Measurements from ENCODE around the gene GJA9. TPM values are rescaled to one million over a fixed set of nuclear protein-coding genes. Genes with fewer than 3 reads are reported as not detected.
"Not testable (repeated sequence)": the region's sequence is repeated elsewhere in the genome, so short reads cannot be mapped to it uniquely, and the experiment has no call there.

Gene GJA9
- total and polyA plus RNA-seq, 4 donors = not detected

- Histone ChIP-seq H3K4me3 (ENCODE audit: low read length in 2 of 2) (no peak overlapping the region), H3K27me3 (ENCODE audit: control insufficient read depth in 1 of 2, insufficient read depth in 2 of 2, low read length in 1 of 2) (no peaks in the 10 kb centered on the region), H3K27ac (ENCODE audit: low read depth in 1 of 2, low read length in 2 of 2) (no peak overlapping the region), H3K9me3 (ENCODE audit: control insufficient read depth, low read length) (no peaks in the 10 kb centered on the region), H3K36me3 (ENCODE audit: control insufficient read depth in 1 of 2, insufficient read depth in 2 of 2, low read length in 1 of 2) (peaks cover 0 to 1% of the 10 kb centered on the region in 2 donors), H3K4me1 (ENCODE audit: control insufficient read depth in 1 of 2, insufficient read depth in 2 of 2, low read length in 2 of 2) (no peaks in the 10 kb centered on the region)
- ATAC-seq (ENCODE audit: low FRiP score) (no peak), DNase-seq (no peak)
- WGBS, 2 donors = 90 to 91% methylated on average over 3 of the region's 3 CpGs
- intact Hi-C loops (cut with DNase I) = no loop called here
Observed at GRCh38 chr1:38917337-38917736, 36.0 kb upstream of the GJA9 start.

GRCh38 chr1:38915352-38915948 lies 34.1 kb upstream of the GJA9 start:
- Histone ChIP-seq H3K27ac (ENCODE audit: low read depth in 1 of 2, low read length in 2 of 2) (no peak overlapping the region), H3K4me1 (ENCODE audit: control insufficient read depth in 1 of 2, insufficient read depth in 2 of 2, low read length in 2 of 2) (no peaks in the 10 kb centered on the region), H3K27me3 (ENCODE audit: control insufficient read depth in 1 of 2, insufficient read depth in 2 of 2, low read length in 1 of 2) (no peaks in the 10 kb centered on the region), H3K36me3 (ENCODE audit: control insufficient read depth in 1 of 2, insufficient read depth in 2 of 2, low read length in 1 of 2) (peaks cover 0 to 1% of the 10 kb centered on the region in 2 donors), H3K4me3 (ENCODE audit: low read length in 2 of 2) (no peak overlapping the region), H3K9me3 (ENCODE audit: control insufficient read depth, low read length) (no peaks in the 10 kb centered on the region)
- no peak for DNase-seq
- ATAC-seq (ENCODE audit: low FRiP score) = no peak
- WGBS, 2 donors = 50 to 63% methylated on average over 3 of the region's 3 CpGs
- intact Hi-C loops (cut with DNase I) = no loop called here

GRCh38 chr1:38914908-38915307 lies 33.5 kb upstream of the GJA9 start:
- DNase-seq; H3K9me3 ChIP-seq (ENCODE audit: control insufficient read depth, low read length); intact Hi-C loops (cut with DNase I); H3K27me3 ChIP-seq (ENCODE audit: control insufficient read depth in 1 of 2, insufficient read depth in 2 of 2, low read length in 1 of 2); H3K4me3 ChIP-seq (ENCODE audit: low read length in 2 of 2); H3K4me1 ChIP-seq (ENCODE audit: control insufficient read depth in 1 of 2, insufficient read depth in 2 of 2, low read length in 2 of 2); H3K36me3 ChIP-seq (ENCODE audit: control insufficient read depth in 1 of 2, insufficient read depth in 2 of 2, low read length in 1 of 2); H3K27ac ChIP-seq (ENCODE audit: low read depth in 1 of 2, low read length in 2 of 2); ATAC-seq (ENCODE audit: low FRiP score): not testable (repeated sequence)
- WGBS, 2 donors = 97 to 99% methylated on average over 8 of the region's 8 CpGs

- ATAC-seq (ENCODE audit: low FRiP score) (no peak), DNase-seq (no peak)
- Histone ChIP-seq H3K27me3 (ENCODE audit: control insufficient read depth in 1 of 2, insufficient read depth in 2 of 2, low read length in 1 of 2) (no peaks in the 10 kb centered on the region), H3K27ac (ENCODE audit: low read depth in 1 of 2, low read length in 2 of 2) (no peak overlapping the region), H3K4me3 (ENCODE audit: low read length in 2 of 2) (no peak overlapping the region), H3K9me3 (ENCODE audit: control insufficient read depth, low read length) (no peaks in the 10 kb centered on the region), H3K36me3 (ENCODE audit: control insufficient read depth in 1 of 2, insufficient read depth in 2 of 2, low read length in 1 of 2) (no peaks in the 10 kb centered on the region), H3K4me1 (ENCODE audit: control insufficient read depth in 1 of 2, insufficient read depth in 2 of 2, low read length in 2 of 2) (no peaks in the 10 kb centered on the region)
- intact Hi-C loops (cut with DNase I) = no loop called here
- WGBS, 2 donors = 88 to 89% methylated on average over 13 of the region's 13 CpGs
Observed at GRCh38 chr1:38908821-38909220, 27.4 kb upstream of the GJA9 start.

GRCh38 chr1:38905985-38906384 lies 24.6 kb upstream of the GJA9 start:
- Histone ChIP-seq H3K4me3 (ENCODE audit: low read length in 2 of 2) (no peak overlapping the region), H3K9me3 (ENCODE audit: control insufficient read depth, low read length) (no peaks in the 10 kb centered on the region), H3K27me3 (ENCODE audit: control insufficient read depth in 1 of 2, insufficient read depth in 2 of 2, low read length in 1 of 2) (no peaks in the 10 kb centered on the region), H3K4me1 (ENCODE audit: control insufficient read depth in 1 of 2, insufficient read depth in 2 of 2, low read length in 2 of 2) (no peaks in the 10 kb centered on the region), H3K27ac (ENCODE audit: low read depth in 1 of 2, low read length in 2 of 2) (no peak overlapping the region), H3K36me3 (ENCODE audit: control insufficient read depth in 1 of 2, insufficient read depth in 2 of 2, low read length in 1 of 2) (no peaks in the 10 kb centered on the region)
- no peak for ATAC-seq (ENCODE audit: low FRiP score)
- 93% methylated on average over 2 of the region's 2 CpGs for WGBS, 2 donors
- no peak for DNase-seq
- intact Hi-C loops (cut with DNase I) = no loop called here

- 86 to 93% methylated on average over 4 of the region's 4 CpGs for WGBS, 2 donors
- intact Hi-C loops (cut with DNase I) = no loop called here
Observed at GRCh38 chr1:38899560-38899959, 18.2 kb upstream of the GJA9 start.

GRCh38 chr1:38898653-38899230 lies 17.4 kb upstream of the GJA9 start:
- H3K27ac ChIP-seq (ENCODE audit: low read depth in 1 of 2, low read length in 2 of 2) = no peak overlapping the region
- H3K4me3 ChIP-seq (ENCODE audit: low read length in 2 of 2) = no peak overlapping the region
- H3K4me1 ChIP-seq (ENCODE audit: control insufficient read depth in 1 of 2, insufficient read depth in 2 of 2, low read length in 2 of 2) = no peaks in the 10 kb centered on the region
- DNase-seq (no peak), ATAC-seq (ENCODE audit: low FRiP score) (no peak)
- H3K27me3 ChIP-seq (ENCODE audit: control insufficient read depth in 1 of 2, insufficient read depth in 2 of 2, low read length in 1 of 2) = no peaks in the 10 kb centered on the region
- H3K36me3 ChIP-seq (ENCODE audit: control insufficient read depth in 1 of 2, insufficient read depth in 2 of 2, low read length in 1 of 2) = no peaks in the 10 kb centered on the region
- no peaks in the 10 kb centered on the region for H3K9me3 ChIP-seq (ENCODE audit: control insufficient read depth, low read length)
- intact Hi-C loops (cut with DNase I) = no loop called here

More at GRCh38 chr1:38899560-38899959, 18.2 kb upstream of the GJA9 start:
- Histone ChIP-seq H3K4me1 (ENCODE audit: control insufficient read depth in 1 of 2, insufficient read depth in 2 of 2, low read length in 2 of 2) (no peaks in the 10 kb centered on the region), H3K4me3 (ENCODE audit: low read length in 2 of 2) (no peak overlapping the region), H3K36me3 (ENCODE audit: control insufficient read depth in 1 of 2, insufficient read depth in 2 of 2, low read length in 1 of 2) (no peaks in the 10 kb centered on the region), H3K27ac (ENCODE audit: low read depth in 1 of 2, low read length in 2 of 2) (no peak overlapping the region), H3K27me3 (ENCODE audit: control insufficient read depth in 1 of 2, insufficient read depth in 2 of 2, low read length in 1 of 2) (no peaks in the 10 kb centered on the region), H3K9me3 (ENCODE audit: control insufficient read depth, low read length) (no peaks in the 10 kb centered on the region)
- ATAC-seq (ENCODE audit: low FRiP score) = no peak
- DNase-seq = no peak

- H3K4me3 ChIP-seq (ENCODE audit: low read length in 2 of 2) = no peak overlapping the region
- H3K27ac ChIP-seq (ENCODE audit: low read depth in 1 of 2, low read length in 2 of 2) = no peak overlapping the region
- ATAC-seq (ENCODE audit: low FRiP score) (no peak), DNase-seq (no peak)
- no peaks in the 10 kb centered on the region for H3K9me3 ChIP-seq (ENCODE audit: control insufficient read depth, low read length)
- no peaks in the 10 kb centered on the region for H3K27me3 ChIP-seq (ENCODE audit: control insufficient read depth in 1 of 2, insufficient read depth in 2 of 2, low read length in 1 of 2)
- 91 to 94% methylated on average over 2 of the region's 2 CpGs for WGBS, 2 donors
- H3K4me1 ChIP-seq (ENCODE audit: control insufficient read depth in 1 of 2, insufficient read depth in 2 of 2, low read length in 2 of 2) = no peaks in the 10 kb centered on the region
- intact Hi-C loops (cut with DNase I) = no loop called here
- no peaks in the 10 kb centered on the region for H3K36me3 ChIP-seq (ENCODE audit: control insufficient read depth in 1 of 2, insufficient read depth in 2 of 2, low read length in 1 of 2)
Observed at GRCh38 chr1:38896169-38896568, 14.8 kb upstream of the GJA9 start.

GRCh38 chr1:38892976-38893375 lies 11.6 kb upstream of the GJA9 start:
- intact Hi-C loops (cut with DNase I) = no loop called here
- ATAC-seq (ENCODE audit: low FRiP score) (no peak), DNase-seq (no peak)
- no peaks in the 10 kb centered on the region for H3K4me1 ChIP-seq (ENCODE audit: control insufficient read depth in 1 of 2, insufficient read depth in 2 of 2, low read length in 2 of 2)
- peaks cover 0 to 2% of the 10 kb centered on the region in 2 donors for H3K36me3 ChIP-seq (ENCODE audit: control insufficient read depth in 1 of 2, insufficient read depth in 2 of 2, low read length in 1 of 2)
- no peak overlapping the region for H3K27ac ChIP-seq (ENCODE audit: low read depth in 1 of 2, low read length in 2 of 2)
- 76 to 83% methylated on average over 1 of the region's 1 CpG for WGBS, 2 donors
- no peaks in the 10 kb centered on the region for H3K9me3 ChIP-seq (ENCODE audit: control insufficient read depth, low read length)
- no peaks in the 10 kb centered on the region for H3K27me3 ChIP-seq (ENCODE audit: control insufficient read depth in 1 of 2, insufficient read depth in 2 of 2, low read length in 1 of 2)
- no peak overlapping the region for H3K4me3 ChIP-seq (ENCODE audit: low read length in 2 of 2)

Measured in aorta (tissue), 5 donors.